Activated T-cell treated with anti-CD3 and anti-CD28 coated beads for 48 hours (primary cell): ENCODE measurements around the gene WDR26.

Experiments used
- DNase-seq: peaks from one replicate; pipeline ENCODE4 v3.0.0-alpha.2; 2020; ENCODE audit warnings: low read depth

The WDR26 gene

GRCh38 chr1:224348137-224348536 lies 86.5 kb downstream of the WDR26 start:
- DNase-seq: no peak

DNA sequence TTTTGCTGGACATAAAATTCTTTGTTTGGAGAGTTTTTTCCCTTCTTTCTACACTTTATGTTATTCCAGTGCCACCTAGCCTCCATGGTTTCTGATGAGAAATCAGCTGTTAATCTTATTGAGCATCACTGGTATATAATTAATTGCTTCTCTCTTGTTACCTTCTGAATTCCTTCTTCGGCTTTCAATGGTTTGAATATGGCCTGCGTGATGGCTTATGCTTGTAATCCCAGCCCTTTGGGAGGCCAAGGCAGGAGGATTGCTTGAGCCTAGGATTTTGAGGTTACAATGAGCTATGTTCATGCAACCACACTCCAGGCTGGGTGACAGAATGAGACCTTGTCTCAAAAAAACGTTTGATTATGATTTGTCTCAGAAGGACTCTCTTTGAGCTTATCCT lies 90.9 kb downstream of the WDR26 start:
- no peak for DNase-seq

GRCh38 chr1:224340453-224341384 lies 93.9 kb downstream of the WDR26 start:
- peak; percentile 19 for DNase-seq

GRCh38 chr1:224339442-224340033 lies 95.1 kb downstream of the WDR26 start:
- no peak for DNase-seq

- no peak for DNase-seq
Observed at GRCh38 chr1:224338150-224338838, 96.3 kb downstream of the WDR26 start.
